ENCODE data around the gene CLECL1.

DNA sequence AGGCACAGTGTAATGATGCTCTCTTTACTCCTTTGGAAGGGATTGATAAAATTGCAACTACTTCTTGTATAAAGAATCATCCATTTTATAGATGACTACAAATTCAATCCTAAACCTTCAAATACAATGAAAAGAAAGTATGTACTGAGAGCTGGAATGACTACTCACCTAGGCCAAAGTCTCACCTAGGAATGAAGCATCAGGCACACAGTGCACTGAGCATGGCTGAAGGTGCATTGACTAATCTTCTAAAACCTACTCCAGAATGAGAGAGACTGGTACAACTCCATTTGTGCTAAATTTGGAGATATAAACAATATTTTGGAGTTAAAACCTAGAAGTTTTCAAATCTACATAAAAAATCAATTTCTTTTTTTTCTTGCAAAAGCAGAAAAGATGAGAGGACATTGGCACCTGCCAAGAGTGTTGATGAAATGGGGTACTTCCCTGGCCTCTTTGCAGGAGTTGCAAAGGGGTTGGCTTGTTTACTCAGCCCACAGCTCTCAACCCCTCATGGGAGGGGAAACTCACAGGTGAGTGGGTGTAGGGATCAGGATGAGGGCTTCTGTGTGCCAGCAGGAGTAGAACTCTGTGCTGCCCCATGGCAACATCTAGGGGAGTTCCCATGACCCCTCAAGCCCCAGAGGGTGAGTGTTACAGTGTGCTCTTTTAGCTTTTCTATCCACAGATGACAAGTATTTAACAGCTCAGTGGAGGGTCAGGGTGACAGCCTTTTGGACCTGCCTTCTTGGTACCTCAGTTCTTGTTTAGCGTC lies 31.3 kb downstream of the CLECL1 start:
- TF ChIP-seq RAD21 (IDR thresholded peaks at IDR 0.05) (no peak), NR2F2 (IDR thresholded peaks at IDR 0.05) (no peak), ATF3 (IDR thresholded peaks at IDR 0.05) (no peak), TAF1 (conservative IDR thresholded peaks at IDR 0.05) (no peak), MAX (IDR thresholded peaks at IDR 0.05) (no peak)
- TF ChIP-seq, protein P1, sequence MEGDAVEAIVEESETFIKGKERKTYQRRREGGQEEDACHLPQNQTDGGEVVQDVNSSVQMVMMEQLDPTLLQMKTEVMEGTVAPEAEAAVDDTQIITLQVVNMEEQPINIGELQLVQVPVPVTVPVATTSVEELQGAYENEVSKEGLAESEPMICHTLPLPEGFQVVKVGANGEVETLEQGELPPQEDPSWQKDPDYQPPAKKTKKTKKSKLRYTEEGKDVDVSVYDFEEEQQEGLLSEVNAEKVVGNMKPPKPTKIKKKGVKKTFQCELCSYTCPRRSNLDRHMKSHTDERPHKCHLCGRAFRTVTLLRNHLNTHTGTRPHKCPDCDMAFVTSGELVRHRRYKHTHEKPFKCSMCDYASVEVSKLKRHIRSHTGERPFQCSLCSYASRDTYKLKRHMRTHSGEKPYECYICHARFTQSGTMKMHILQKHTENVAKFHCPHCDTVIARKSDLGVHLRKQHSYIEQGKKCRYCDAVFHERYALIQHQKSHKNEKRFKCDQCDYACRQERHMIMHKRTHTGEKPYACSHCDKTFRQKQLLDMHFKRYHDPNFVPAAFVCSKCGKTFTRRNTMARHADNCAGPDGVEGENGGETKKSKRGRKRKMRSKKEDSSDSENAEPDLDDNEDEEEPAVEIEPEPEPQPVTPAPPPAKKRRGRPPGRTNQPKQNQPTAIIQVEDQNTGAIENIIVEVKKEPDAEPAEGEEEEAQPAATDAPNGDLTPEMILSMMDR (IDR thresholded peaks at IDR 0.05; ENCODE audit: low read depth, low read length, missing input control), result no peak

Data from liver (tissue), 3 donors.